GM19193 (cell line): ENCODE data around the gene RBM18.

Experiments used
- POLR2A ChIP-seq: IDR thresholded peaks from 4 replicates; pipeline ENCODE4 v1.6.1; 2011; ENCODE audit not compliant: insufficient read depth, insufficient read length; ENCODE audit errors: extremely low read depth

The RBM18 gene

DNA sequence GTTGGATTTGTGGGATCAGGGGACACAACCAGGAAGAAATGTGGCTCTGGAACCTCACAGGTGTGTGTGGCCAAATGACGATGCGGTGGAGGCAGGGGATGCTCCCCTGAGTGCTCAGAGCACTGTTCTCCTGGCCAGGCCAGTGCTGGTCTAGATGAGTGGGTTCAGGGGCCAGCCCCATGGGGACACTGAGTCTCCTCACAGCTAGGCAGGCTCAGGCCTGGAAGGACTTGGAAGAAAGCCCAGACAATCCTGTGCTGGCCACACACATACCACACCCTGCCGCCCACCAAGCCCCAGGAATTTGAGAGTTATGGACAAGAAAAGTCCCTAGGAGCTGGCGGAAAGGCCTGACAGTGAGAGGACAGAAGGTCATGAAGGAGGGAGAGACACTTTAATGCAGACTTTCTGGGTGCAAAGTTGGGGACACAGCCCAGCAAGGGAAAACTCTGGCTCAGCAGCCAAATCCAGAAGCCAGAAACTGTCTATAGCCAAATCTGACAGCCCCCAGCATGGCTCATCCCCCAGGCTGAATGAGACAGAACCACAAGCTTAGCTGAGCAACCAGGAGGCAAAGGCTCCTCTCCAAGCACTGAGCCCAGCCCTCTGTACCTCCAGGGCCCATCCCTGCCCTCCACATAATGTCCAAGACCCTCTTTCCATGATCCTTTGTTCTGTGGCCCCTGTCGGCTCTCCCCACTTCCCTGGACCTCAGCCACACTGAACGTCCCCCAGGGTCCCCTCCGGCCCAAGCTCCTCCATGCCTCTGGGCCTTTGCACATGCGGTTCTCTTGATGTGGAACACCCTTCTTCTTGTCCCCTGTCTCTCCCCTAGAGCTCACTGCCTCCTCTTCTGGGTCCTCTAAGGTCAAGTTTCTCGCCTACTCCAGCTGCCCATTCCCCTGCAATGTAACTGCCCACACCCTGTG lies 58.3 kb downstream of the RBM18 start:
- TF ChIP-seq POLR2A: no peak

GRCh38 chr9:122205176-122205575 lies 59.5 kb downstream of the RBM18 start:
- no peak for TF ChIP-seq POLR2A

DNA sequence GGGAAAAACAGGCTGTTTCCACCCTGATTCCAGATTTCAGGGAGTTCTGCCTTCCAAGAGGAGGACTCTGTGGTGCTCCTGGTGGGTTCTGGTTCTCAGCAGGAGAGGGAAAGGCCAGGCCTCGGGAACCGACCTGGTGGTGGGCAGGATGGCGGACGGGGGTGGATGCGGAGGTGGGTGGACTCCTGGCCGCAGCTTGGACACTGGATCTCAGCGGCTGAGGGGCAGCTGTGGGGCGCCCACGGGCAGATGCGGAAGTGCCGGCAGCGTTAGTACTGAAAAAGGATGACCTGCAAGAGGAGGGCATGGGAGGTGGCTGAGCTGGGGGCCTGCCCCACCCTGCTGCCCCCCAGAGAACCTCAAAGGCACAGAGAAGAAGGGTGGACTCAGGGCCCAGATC lies 60.1 kb downstream of the RBM18 start:
- TF ChIP-seq POLR2A: no peak

- no peak for TF ChIP-seq POLR2A
Observed at GRCh38 chr9:122204055-122204454, 60.6 kb downstream of the RBM18 start.

GRCh38 chr9:122202111-122202510 lies 62.5 kb downstream of the RBM18 start:
- TF ChIP-seq POLR2A: no peak

- TF ChIP-seq POLR2A: no peak
Observed at GRCh38 chr9:122201641-122202040, 63.0 kb downstream of the RBM18 start.

GRCh38 chr9:122200960-122201595 lies 63.6 kb downstream of the RBM18 start:
- no peak for TF ChIP-seq POLR2A

- TF ChIP-seq POLR2A: no peak
Observed at GRCh38 chr9:122197882-122198281, 66.8 kb downstream of the RBM18 start.

GRCh38 chr9:122197426-122197825 lies 67.2 kb downstream of the RBM18 start:
- TF ChIP-seq POLR2A: no peak

DNA sequence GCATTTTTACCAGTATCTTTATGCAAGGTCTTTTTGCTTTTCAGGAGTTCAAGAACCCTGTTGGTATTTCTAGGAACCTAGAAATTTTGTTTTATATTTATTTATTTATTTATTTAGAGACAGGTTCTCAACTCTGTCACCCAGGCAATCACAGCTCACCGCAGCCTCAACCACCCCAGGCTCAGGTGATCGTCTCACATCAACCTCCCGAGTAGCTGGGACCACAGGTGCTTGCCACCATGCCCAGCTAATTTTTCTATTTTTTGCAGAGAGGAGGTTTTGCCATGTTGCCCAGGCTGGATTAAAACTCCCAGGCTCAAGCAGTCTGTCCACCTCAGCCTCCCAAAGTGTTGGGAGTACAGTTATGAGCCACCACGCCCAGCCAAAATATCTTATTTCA lies 68.8 kb downstream of the RBM18 start:
- no peak for TF ChIP-seq POLR2A

GRCh38 chr9:122193651-122194050 lies 71.0 kb downstream of the RBM18 start:
- no peak for TF ChIP-seq POLR2A

- TF ChIP-seq POLR2A: no peak
Observed at GRCh38 chr9:122192914-122193525, 71.6 kb downstream of the RBM18 start.

GRCh38 chr9:122192261-122192875 lies 72.3 kb downstream of the RBM18 start:
- TF ChIP-seq POLR2A: no peak

GRCh38 chr9:122191584-122191983 lies 73.1 kb downstream of the RBM18 start:
- TF ChIP-seq POLR2A: no peak
